Stimulated activated CD8-positive, alpha-beta memory T cell treated with anti-CD3 and anti-CD28 coated beads, Interleukin-4, amount 100 ng/mL, for 1 hour (primary cell): Measurements from ENCODE around the gene KCNMB2.
"Not testable (repeated sequence)": the region's sequence is repeated elsewhere in the genome, so short reads cannot be mapped to it uniquely, and the experiment has no call there.

ENCODE experiments used
- DNase-seq, 2 donors: peaks; one replicate each; pipeline ENCODE4 v3.0.0-alpha.2; 2020; ENCODE audit warnings: low read depth in 2 of 2, low spot score in 1 of 2

The KCNMB2 gene

DNA sequence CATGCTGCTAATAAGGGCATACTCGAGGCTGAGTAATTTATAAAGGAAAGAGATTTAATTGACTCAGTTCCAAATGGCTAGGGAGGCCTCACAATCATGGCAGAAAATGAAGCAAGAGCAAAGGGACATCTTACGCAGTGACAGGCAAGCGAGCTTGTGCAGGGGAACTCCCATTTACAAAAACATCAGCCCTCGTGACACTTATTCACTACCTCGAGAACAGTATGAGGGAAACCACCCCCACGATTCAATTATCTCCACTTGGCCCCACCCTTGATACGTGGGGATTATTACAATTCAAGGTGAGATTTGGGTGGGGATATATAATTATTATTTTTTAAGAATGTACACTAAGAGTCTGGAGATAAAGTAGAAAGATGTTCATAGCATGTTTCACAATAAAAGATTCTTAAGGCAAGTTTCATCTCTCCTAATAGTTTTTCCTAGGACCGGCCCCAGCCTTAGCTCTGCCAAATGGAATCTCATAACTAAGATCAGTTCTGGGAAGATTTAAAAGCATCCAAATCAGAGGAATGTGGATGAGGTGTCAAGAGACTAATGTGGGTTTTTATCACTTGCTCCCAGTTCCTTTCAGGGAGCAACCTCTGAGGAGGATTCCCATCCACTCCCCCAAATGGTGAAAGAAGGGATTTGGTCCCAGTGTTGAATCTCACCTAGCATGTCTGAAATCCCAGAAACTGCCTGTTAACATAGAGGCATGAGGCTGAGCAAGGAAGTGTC lies 314.4 kb downstream of the KCNMB2 start:
- no peak for DNase-seq

DNA sequence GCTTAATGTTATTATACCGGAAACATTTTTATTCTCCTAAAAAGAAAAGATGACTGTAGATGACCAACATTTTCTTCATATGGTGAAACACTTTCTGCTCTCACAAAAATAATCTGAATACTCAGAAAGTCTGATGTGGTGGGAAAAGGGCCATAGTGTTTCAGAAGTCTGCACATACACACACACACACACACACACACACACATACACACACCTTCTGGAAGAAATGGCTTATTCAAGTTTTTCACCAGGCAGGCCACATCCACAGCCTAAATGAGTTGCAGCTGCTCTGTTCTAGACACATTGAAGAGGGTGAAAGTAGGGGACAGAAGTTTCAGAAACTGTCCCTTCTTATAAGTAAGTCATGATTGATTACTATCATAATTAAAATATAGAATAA lies 315.3 kb downstream of the KCNMB2 start:
- no peak for DNase-seq

DNA sequence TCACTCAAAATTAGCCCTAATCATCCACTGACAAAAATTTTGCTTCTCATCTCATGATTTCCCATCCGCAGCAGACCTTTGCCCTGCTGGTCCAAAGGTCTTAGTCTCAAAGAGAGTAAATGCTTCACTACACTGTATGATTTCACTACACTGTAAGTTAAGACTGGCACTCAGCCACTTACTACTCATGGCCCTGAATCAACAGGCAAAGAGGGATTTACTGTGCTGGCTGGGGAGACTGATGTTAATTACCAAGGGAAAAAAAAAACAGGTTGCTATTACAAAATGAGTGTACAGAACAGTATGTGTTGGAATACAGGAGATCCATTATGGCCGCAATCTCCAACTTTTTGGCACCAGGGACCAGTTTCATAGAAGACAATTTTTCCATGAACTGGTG lies 320.6 kb downstream of the KCNMB2 start:
- DNase-seq = no peak

GRCh38 chr3:178859386-178859785 lies 323.1 kb downstream of the KCNMB2 start:
- no peak for DNase-seq

- DNase-seq = not testable (repeated sequence)
These were observed 323.7 kb downstream of the KCNMB2 start for GRCh38 chr3:178859900-178860436.

DNA sequence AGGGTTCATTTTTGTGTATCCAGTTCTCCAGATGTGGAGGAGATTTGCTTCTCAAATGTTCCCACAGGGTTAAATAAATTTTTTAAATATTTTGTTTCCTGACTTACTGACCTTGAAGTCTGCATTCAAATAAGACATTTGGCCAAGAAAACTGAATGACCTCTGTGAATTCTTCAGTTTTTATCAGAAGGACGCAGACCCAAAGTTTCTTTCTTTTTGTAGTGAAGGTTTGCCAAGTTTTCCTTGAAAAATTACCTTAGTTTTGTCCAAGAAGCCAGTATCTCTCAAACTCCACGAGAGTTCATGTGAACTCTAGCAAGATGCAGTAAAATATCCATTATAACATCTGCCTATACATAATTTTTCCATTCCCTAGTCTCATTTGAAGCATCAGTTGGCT lies 332.4 kb downstream of the KCNMB2 start:
- DNase-seq = no peak

- no peak for DNase-seq
These were observed 333.8 kb downstream of the KCNMB2 start for GRCh38 chr3:178870085-178870484.

DNA sequence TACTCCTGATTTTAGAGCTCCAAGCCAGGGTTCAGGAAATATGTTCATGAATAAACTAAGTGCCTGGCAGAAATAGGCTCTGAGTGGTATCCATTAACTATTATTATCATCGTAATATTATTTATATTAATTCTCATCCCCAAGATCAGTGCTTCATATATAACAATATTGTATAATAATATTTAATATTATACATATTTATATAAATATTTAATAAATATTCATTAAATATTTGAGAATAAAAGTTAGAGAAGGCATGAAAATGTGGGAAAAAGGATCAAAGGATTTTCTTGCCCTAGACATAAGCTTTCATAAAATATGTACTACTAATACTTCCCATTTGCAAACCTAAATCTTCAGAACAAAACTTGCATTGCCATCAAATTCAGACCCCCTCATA lies 338.9 kb downstream of the KCNMB2 start:
- DNase-seq = no peak

- DNase-seq = no peak
These were observed 339.6 kb downstream of the KCNMB2 start for GRCh38 chr3:178875836-178876235.

GRCh38 chr3:178880274-178880673 lies 344.0 kb downstream of the KCNMB2 start:
- no peak for DNase-seq
